ENCODE data around the gene INCENP.

- TF ChIP-seq ZNF513 (tag by site-specific recombination; IDR thresholded peaks at IDR 0.05) (no peak), PRDM10 (tag by site-specific recombination; IDR thresholded peaks at IDR 0.05) (no peak), ZNF324 (tag by site-specific recombination; IDR thresholded peaks at IDR 0.05) (no peak), ZXDB (tag by site-specific recombination; IDR thresholded peaks at IDR 0.05) (no peak), ZNF335 (tag by site-specific recombination; conservative IDR thresholded peaks at IDR 0.05) (no peak), CTCF (tag by site-specific recombination; IDR thresholded peaks at IDR 0.05) (no peak)
These were observed 35.4 kb upstream of the INCENP start for GRCh38 chr11:62088331-62088933.
